WERI-Rb-1 (cell line): ENCODE measurements around the gene NPAS3.

Source experiments
- DNase-seq: peaks from one replicate; pipeline ENCODE4 v3.0.0-alpha.2; 2020
- H3K27ac ChIP-seq: fragments of 250-450 bp; sonication (Bioruptor Pico); 2 replicates; pipeline ENCODE4 v1.5.1; 2020; ENCODE audit warnings: mild to moderate bottlenecking, moderate library complexity
- H3K27me3 ChIP-seq: fragments of 250-450 bp; sonication (Bioruptor Pico); 2 replicates; pipeline ENCODE4 v1.5.1; 2021; ENCODE audit warnings: mild to moderate bottlenecking, low read depth, moderate library complexity; ENCODE audit not compliant: insufficient read depth, severe bottlenecking
- H3K36me3 ChIP-seq: fragments of 250-450 bp; sonication (Bioruptor Pico); 2 replicates; pipeline ENCODE4 v1.5.1; 2020; ENCODE audit warnings: mild to moderate bottlenecking, moderate library complexity
- H3K4me3 ChIP-seq: 2 replicates; pipeline ENCODE4 v1.5.1; 2011; ENCODE audit warnings: low read depth, mild to moderate bottlenecking, control low read depth, low read length
- H3K9me3 ChIP-seq: fragments of 250-450 bp; sonication (Bioruptor Pico); 2 replicates; pipeline ENCODE4 v1.5.1; 2021; ENCODE audit warnings: mild to moderate bottlenecking, moderate library complexity; ENCODE audit not compliant: severe bottlenecking
- CTCF ChIP-seq: IDR thresholded peaks from 2 replicates; pipeline ENCODE4 v1.5.1; 2011; ENCODE audit warnings: low read depth, mild to moderate bottlenecking, control low read depth, inconsistent platforms, low read length

NPAS3 gene

GRCh38 chr14:33449703-33450395 lies 511.2 kb downstream of the NPAS3 start:
- no peak for DNase-seq
- Histone ChIP-seq H3K4me3 (no peak overlapping the region), H3K9me3 (no peaks in the 10 kb centered on the region), H3K27ac (no peak overlapping the region), H3K27me3 (no peaks in the 10 kb centered on the region), H3K36me3 (no peaks in the 10 kb centered on the region)
- TF ChIP-seq CTCF, result no peak

GRCh38 chr14:33450416-33450815 lies 511.7 kb downstream of the NPAS3 start:
- Histone ChIP-seq H3K4me3 (no peak overlapping the region), H3K27ac (no peak overlapping the region), H3K36me3 (no peaks in the 10 kb centered on the region), H3K27me3 (no peaks in the 10 kb centered on the region), H3K9me3 (no peaks in the 10 kb centered on the region)
- no peak for TF ChIP-seq CTCF
- DNase-seq, result no peak

- no peaks in the 10 kb centered on the region for H3K36me3 ChIP-seq
- no peak for DNase-seq
- no peak for TF ChIP-seq CTCF
- H3K4me3 ChIP-seq, result no peak overlapping the region
- H3K9me3 ChIP-seq, result no peaks in the 10 kb centered on the region
- no peaks in the 10 kb centered on the region for H3K27me3 ChIP-seq
- H3K27ac ChIP-seq, result no peak overlapping the region
Measured at GRCh38 chr14:33451211-33451610, 512.5 kb downstream of the NPAS3 start.

- H3K4me3 ChIP-seq, result no peak overlapping the region
- no peaks in the 10 kb centered on the region for H3K9me3 ChIP-seq
- no peak for TF ChIP-seq CTCF
- H3K36me3 ChIP-seq, result no peaks in the 10 kb centered on the region
- no peak overlapping the region for H3K27ac ChIP-seq
- H3K27me3 ChIP-seq, result no peaks in the 10 kb centered on the region
- DNase-seq, result no peak
Measured at GRCh38 chr14:33452995-33453394, 514.3 kb downstream of the NPAS3 start.

- Histone ChIP-seq H3K27me3 (no peaks in the 10 kb centered on the region), H3K9me3 (no peaks in the 10 kb centered on the region), H3K36me3 (no peaks in the 10 kb centered on the region), H3K27ac (no peak overlapping the region), H3K4me3 (no peak overlapping the region)
- no peak for TF ChIP-seq CTCF
- no peak for DNase-seq
Measured at GRCh38 chr14:33454022-33454595, 515.4 kb downstream of the NPAS3 start.

- Histone ChIP-seq H3K9me3 (no peaks in the 10 kb centered on the region), H3K27ac (no peak overlapping the region), H3K36me3 (no peaks in the 10 kb centered on the region), H3K27me3 (no peaks in the 10 kb centered on the region), H3K4me3 (no peak overlapping the region)
- no peak for DNase-seq
- no peak for TF ChIP-seq CTCF
Measured at GRCh38 chr14:33454707-33455106, 516.0 kb downstream of the NPAS3 start.
